SK-N-SH (cell line): ENCODE results near the gene FOSB. TPM values are rescaled to one million over a fixed set of nuclear protein-coding genes. Genes with fewer than 3 reads are reported as not detected.

Source experiments
- CTCF ChIA-PET: fragments of 300-600, 350-600 bp; formaldehyde crosslinking; extraction: SDS; loops from one replicate; lab custom pipeline; 2021; lab: Yijun Ruan, JAX
- POLR2A ChIA-PET: fragments of 350-600 bp; sonication (Branson Sonifier 250); formaldehyde crosslinking; extraction: SDS; loops from one replicate; lab custom pipeline; 2020; ENCODE audit warnings: antibody characterized with exemption, inconsistent platforms; lab: Yijun Ruan, JAX
- DNase-seq: peaks from one replicate; pipeline ENCODE4 v3.0.0; 2012
- H2AFZ ChIP-seq: fragments of 200-600 bp; sonication (generic); 2 replicates; pipeline ENCODE4 v1.8.1; 2016; ENCODE audit warnings: antibody characterized with exemption, mild to moderate bottlenecking, low read depth
- H3F3A ChIP-seq: fragments of 200-600 bp; sonication (generic); replicated peaks from 2 replicates; pipeline ENCODE3; 2016; ENCODE audit warnings: antibody characterized with exemption, mild to moderate bottlenecking; ENCODE audit not compliant: insufficient read depth
- H3K27ac ChIP-seq, 2 experiments: fragments of 200-500 bp in 1 of 2; fragments of 200-600 bp in 1 of 2; sonication (Bioruptor generic) in 1 of 2; sonication (generic), shearing (Covaris generic) in 1 of 2; 2 replicates each; pipeline versions ENCODE4 v1.5.1 to v1.6.1; 2014 to 2016; ENCODE audit warnings: low read depth in 2 of 2, inconsistent platforms in 1 of 2, low read length in 1 of 2, mild to moderate bottlenecking in 1 of 2, mixed read lengths in 1 of 2
- H3K27me3 ChIP-seq: fragments of 200-600 bp; sonication (generic), shearing (Covaris generic); 2 replicates; pipeline ENCODE4 v1.6.1; 2016; ENCODE audit warnings: mixed run types; ENCODE audit not compliant: insufficient read depth
- H3K36me3 ChIP-seq, 2 experiments: fragments of 200-500 bp in 1 of 2; fragments of 200-600 bp in 1 of 2; sonication (Bioruptor generic) in 1 of 2; sonication (generic) in 1 of 2; replicated peaks in 1 of 2; 2 replicates each; pipeline versions ENCODE3 to v1.5.1; 2014 to 2016; ENCODE audit warnings: low read length in 1 of 2, mild to moderate bottlenecking in 1 of 2; ENCODE audit not compliant: insufficient read depth in 2 of 2, control insufficient read depth in 1 of 2
- H3K4me1 ChIP-seq, 2 experiments: fragments of 200-500 bp in 1 of 2; fragments of 200-600 bp in 1 of 2; sonication (Bioruptor generic) in 1 of 2; sonication (generic), shearing (Covaris generic) in 1 of 2; 2 replicates each; pipeline versions ENCODE4 v1.5.1 to v1.6.1; 2014 to 2016; ENCODE audit warnings: low read depth in 1 of 2, low read length in 1 of 2, mixed run types in 1 of 2; ENCODE audit not compliant: insufficient read depth in 2 of 2, control insufficient read depth in 1 of 2
- H3K4me2 ChIP-seq: fragments of 200-600 bp; sonication (generic), shearing (Covaris generic); 2 replicates; pipeline ENCODE4 v1.6.1; 2017; ENCODE audit warnings: mixed run types
- H3K4me3 ChIP-seq, 2 experiments: fragments of 200-500 bp in 1 of 2; fragments of 200-600 bp in 1 of 2; sonication (Bioruptor generic) in 1 of 2; sonication (generic), shearing (Covaris generic) in 1 of 2; 2 replicates each; pipeline versions ENCODE4 v1.5.1 to v1.8.1; 2014 to 2016; ENCODE audit warnings: low read depth in 2 of 2, inconsistent platforms in 1 of 2, low read length in 1 of 2, mild to moderate bottlenecking in 1 of 2, mixed read lengths in 1 of 2, moderate library complexity in 1 of 2
- H3K79me2 ChIP-seq: fragments of 200-600 bp; sonication (generic); 2 replicates; pipeline ENCODE4 v1.8.1; 2017; ENCODE audit warnings: mild to moderate bottlenecking; ENCODE audit not compliant: insufficient read depth
- H3K9ac ChIP-seq: fragments of 200-600 bp; sonication (generic); 2 replicates; pipeline ENCODE4 v1.6.1; 2017; ENCODE audit warnings: mixed run types
- H3K9me2 ChIP-seq: fragments of 200-600 bp; sonication (generic); 2 replicates; pipeline ENCODE4 v1.6.1; 2017; ENCODE audit warnings: mixed run types
- H3K9me3 ChIP-seq: fragments of 200-600 bp; sonication (generic); 2 replicates; pipeline ENCODE4 v1.6.1; 2017; ENCODE audit warnings: mixed run types, mild to moderate bottlenecking, moderate library complexity
- H4K20me1 ChIP-seq: fragments of 200-600 bp; sonication (generic); 2 replicates; pipeline ENCODE4 v1.6.1; 2017; ENCODE audit warnings: mild to moderate bottlenecking, mixed run types; ENCODE audit not compliant: insufficient read depth
- ELF1 ChIP-seq: IDR thresholded peaks from 2 replicates; pipeline ENCODE4 v1.4.0; 2012
- EP300 ChIP-seq, 2 experiments: IDR thresholded peaks; 2 replicates each; pipeline versions ENCODE4 v1.4.0 to v1.6.1; 2012; ENCODE audit warnings: borderline replicate concordance in 1 of 2, low read depth in 1 of 2, low read length in 1 of 2
- EZH2phosphoT487 ChIP-seq: fragments of 200-600 bp; sonication (generic); IDR thresholded peaks from 2 replicates; pipeline ENCODE4 v1.6.1; 2017; ENCODE audit warnings: low read depth, mixed run types, mild to moderate bottlenecking, antibody characterized with exemption, moderate library complexity, borderline replicate concordance
- FOXJ3 ChIP-seq: sonication (generic); formaldehyde crosslinking; IDR thresholded peaks from 2 replicates; pipeline ENCODE4 v1.5.1; 2020; ENCODE audit warnings: mild to moderate bottlenecking, missing genetic modification reagents
- GATA2 ChIP-seq: sonication (generic); formaldehyde crosslinking; IDR thresholded peaks from 2 replicates; pipeline ENCODE4 v1.5.0; 2020; ENCODE audit warnings: mild to moderate bottlenecking, missing genetic modification reagents
- JUND ChIP-seq: IDR thresholded peaks from 2 replicates; pipeline ENCODE4 v1.4.0; 2012
- NRF1 ChIP-seq: IDR thresholded peaks from 2 replicates; pipeline ENCODE4 v1.6.1; 2012; ENCODE audit warnings: low read depth, mild to moderate bottlenecking, low read length
- RCOR1 ChIP-seq: fragments of 150-350 bp; IDR thresholded peaks from 2 replicates; pipeline ENCODE4 v1.6.1; 2017; ENCODE audit warnings: antibody characterized with exemption, low read length
- RXRA ChIP-seq: IDR thresholded peaks from 2 replicates; pipeline ENCODE4 v1.4.0; 2012; ENCODE audit warnings: low read depth, mild to moderate bottlenecking, borderline replicate concordance
- SIN3A ChIP-seq: IDR thresholded peaks from 2 replicates; pipeline ENCODE4 v1.6.1; 2012; ENCODE audit warnings: low read depth, mild to moderate bottlenecking, low read length, moderate library complexity, borderline replicate concordance
- SMC3 ChIP-seq: IDR thresholded peaks from 2 replicates; pipeline ENCODE4 v1.6.1; 2012; ENCODE audit warnings: low read depth, low read length, improper control_type of control experiment
- TAF1 ChIP-seq: IDR thresholded peaks from 2 replicates; pipeline ENCODE4 v1.6.1; 2012; ENCODE audit warnings: low read depth, mild to moderate bottlenecking, low read length, moderate library complexity, borderline replicate concordance
- YY1 ChIP-seq: IDR thresholded peaks from 2 replicates; pipeline ENCODE4 v1.4.0; 2012; ENCODE audit warnings: low read depth, mild to moderate bottlenecking
- WGBS: methylation state at CpG from one replicate; pipeline ENCODE4 v1.1.6; 2017; ENCODE audit warnings: low lambda C conversion rate; 5-methylcytosine and 5-hydroxymethylcytosine counted together
- polyA plus RNA-seq, 3 experiments: library from polyadenylated mRNA; depleted of rRNA; stranded (reverse); fragments of >200 nt; gene quantifications; 2 replicates each; pipeline ENCODE4 v1.2.3, GENCODE V29; 2012
- TF ChIP-seq, protein P1 (sequence below): fragments of 150-350 bp; IDR thresholded peaks from 2 replicates; pipeline ENCODE4 v1.6.1; 2016; ENCODE audit warnings: mild to moderate bottlenecking, low read depth, low read length
- TF ChIP-seq, protein P2 (sequence below): IDR thresholded peaks from 2 replicates; pipeline ENCODE4 v1.4.0; 2012; ENCODE audit warnings: low read depth, borderline replicate concordance
- TF ChIP-seq, protein P3 (sequence below): fragments of 150-350 bp; IDR thresholded peaks from 2 replicates; pipeline ENCODE4 v1.6.1; 2017; ENCODE audit warnings: antibody characterized with exemption, low read length, low read depth, borderline replicate concordance
- TF ChIP-seq, protein P4 (sequence below): IDR thresholded peaks from 2 replicates; pipeline ENCODE4 v1.6.1; 2012; ENCODE audit warnings: mild to moderate bottlenecking, low read depth, low read length, moderate library complexity
- TF ChIP-seq, protein P5 (sequence below): IDR thresholded peaks from 2 replicates; pipeline ENCODE4 v1.4.0; 2012; ENCODE audit warnings: low read depth, borderline replicate concordance

Gene FOSB
- polyA plus RNA-seq, 1 of the 3 experiments (the other 2 are of a cell fraction), result 78.2 TPM

DNA sequence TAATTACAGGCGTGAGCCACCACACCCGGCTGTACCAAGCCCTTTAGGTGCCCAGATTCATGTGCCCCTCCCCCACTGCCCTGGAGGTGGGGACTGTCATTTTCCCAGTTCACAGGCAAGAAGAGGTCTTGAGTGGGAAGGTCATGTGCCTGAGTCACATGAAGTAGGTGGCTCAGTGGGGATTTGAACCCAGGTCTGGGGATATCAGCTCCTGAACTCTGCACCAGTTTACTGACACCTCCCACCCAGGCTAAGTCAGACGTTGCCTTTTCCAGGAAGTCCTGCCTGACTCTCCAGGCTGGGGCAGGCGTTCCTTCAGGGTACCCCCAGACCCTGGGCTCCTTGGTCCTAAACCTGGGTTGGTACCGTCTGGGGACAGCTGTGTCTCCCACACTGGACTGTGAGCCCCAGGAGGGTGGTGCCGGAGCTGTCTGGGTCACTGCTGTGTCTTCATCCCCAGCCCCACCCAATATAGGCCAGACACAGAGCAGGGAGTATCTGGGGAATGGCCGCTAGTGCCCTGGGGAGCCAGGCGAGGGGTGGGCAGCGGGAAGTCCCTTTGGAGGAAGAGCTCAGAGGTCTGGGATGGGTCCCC, 48.1 kb downstream of the FOSB start:
- no peak overlapping the region for H3K27ac ChIP-seq
- peaks cover 0 to 5% of the 10 kb centered on the region in 2 experiments for H3K36me3 ChIP-seq
- 100% methylated on average over 2 of the region's 9 CpGs for WGBS
- no peak overlapping the region for H3K9ac ChIP-seq
- peaks cover 6% of the 10 kb centered on the region for H3F3A ChIP-seq
- CTCF ChIA-PET, result interaction anchor here (0.7 to 1.3 kb wide), 6 partner anchors 9 to 127 kb away, joined by 3 to 5 read pairs (median 4); no protein-coding TSS in a partner anchor
- POLR2A ChIA-PET, result no interaction called here
- peaks cover 79% of the 10 kb centered on the region for H3K79me2 ChIP-seq
- no peaks in the 10 kb centered on the region for H3K27me3 ChIP-seq
- TF ChIP-seq EP300 (IDR thresholded peaks at IDR 0.05; ENCODE audit: borderline replicate concordance in 1 of 2, low read depth in 1 of 2, low read length in 1 of 2) (no peak), SIN3A (no peak), YY1 (no peak), EZH2phosphoT487 (no peak), JUND (no peak), TAF1 (no peak), GATA2 (CRISPR knock-in tag) (no peak), ELF1 (no peak), FOXJ3 (CRISPR knock-in tag) (no peak), NRF1 (no peak), RCOR1 (no peak), SMC3 (no peak), RXRA (no peak)
- TF ChIP-seq, protein P1, sequence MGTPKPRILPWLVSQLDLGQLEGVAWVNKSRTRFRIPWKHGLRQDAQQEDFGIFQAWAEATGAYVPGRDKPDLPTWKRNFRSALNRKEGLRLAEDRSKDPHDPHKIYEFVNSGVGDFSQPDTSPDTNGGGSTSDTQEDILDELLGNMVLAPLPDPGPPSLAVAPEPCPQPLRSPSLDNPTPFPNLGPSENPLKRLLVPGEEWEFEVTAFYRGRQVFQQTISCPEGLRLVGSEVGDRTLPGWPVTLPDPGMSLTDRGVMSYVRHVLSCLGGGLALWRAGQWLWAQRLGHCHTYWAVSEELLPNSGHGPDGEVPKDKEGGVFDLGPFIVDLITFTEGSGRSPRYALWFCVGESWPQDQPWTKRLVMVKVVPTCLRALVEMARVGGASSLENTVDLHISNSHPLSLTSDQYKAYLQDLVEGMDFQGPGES, result no peak
- TF ChIP-seq, protein P2, sequence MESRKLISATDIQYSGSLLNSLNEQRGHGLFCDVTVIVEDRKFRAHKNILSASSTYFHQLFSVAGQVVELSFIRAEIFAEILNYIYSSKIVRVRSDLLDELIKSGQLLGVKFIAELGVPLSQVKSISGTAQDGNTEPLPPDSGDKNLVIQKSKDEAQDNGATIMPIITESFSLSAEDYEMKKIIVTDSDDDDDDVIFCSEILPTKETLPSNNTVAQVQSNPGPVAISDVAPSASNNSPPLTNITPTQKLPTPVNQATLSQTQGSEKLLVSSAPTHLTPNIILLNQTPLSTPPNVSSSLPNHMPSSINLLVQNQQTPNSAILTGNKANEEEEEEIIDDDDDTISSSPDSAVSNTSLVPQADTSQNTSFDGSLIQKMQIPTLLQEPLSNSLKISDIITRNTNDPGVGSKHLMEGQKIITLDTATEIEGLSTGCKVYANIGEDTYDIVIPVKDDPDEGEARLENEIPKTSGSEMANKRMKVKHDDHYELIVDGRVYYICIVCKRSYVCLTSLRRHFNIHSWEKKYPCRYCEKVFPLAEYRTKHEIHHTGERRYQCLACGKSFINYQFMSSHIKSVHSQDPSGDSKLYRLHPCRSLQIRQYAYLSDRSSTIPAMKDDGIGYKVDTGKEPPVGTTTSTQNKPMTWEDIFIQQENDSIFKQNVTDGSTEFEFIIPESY, result no peak
- TF ChIP-seq, protein P3, sequence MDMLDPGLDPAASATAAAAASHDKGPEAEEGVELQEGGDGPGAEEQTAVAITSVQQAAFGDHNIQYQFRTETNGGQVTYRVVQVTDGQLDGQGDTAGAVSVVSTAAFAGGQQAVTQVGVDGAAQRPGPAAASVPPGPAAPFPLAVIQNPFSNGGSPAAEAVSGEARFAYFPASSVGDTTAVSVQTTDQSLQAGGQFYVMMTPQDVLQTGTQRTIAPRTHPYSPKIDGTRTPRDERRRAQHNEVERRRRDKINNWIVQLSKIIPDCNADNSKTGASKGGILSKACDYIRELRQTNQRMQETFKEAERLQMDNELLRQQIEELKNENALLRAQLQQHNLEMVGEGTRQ, result no peak
- TF ChIP-seq, protein P4, sequence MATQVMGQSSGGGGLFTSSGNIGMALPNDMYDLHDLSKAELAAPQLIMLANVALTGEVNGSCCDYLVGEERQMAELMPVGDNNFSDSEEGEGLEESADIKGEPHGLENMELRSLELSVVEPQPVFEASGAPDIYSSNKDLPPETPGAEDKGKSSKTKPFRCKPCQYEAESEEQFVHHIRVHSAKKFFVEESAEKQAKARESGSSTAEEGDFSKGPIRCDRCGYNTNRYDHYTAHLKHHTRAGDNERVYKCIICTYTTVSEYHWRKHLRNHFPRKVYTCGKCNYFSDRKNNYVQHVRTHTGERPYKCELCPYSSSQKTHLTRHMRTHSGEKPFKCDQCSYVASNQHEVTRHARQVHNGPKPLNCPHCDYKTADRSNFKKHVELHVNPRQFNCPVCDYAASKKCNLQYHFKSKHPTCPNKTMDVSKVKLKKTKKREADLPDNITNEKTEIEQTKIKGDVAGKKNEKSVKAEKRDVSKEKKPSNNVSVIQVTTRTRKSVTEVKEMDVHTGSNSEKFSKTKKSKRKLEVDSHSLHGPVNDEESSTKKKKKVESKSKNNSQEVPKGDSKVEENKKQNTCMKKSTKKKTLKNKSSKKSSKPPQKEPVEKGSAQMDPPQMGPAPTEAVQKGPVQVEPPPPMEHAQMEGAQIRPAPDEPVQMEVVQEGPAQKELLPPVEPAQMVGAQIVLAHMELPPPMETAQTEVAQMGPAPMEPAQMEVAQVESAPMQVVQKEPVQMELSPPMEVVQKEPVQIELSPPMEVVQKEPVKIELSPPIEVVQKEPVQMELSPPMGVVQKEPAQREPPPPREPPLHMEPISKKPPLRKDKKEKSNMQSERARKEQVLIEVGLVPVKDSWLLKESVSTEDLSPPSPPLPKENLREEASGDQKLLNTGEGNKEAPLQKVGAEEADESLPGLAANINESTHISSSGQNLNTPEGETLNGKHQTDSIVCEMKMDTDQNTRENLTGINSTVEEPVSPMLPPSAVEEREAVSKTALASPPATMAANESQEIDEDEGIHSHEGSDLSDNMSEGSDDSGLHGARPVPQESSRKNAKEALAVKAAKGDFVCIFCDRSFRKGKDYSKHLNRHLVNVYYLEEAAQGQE, result no peak
- TF ChIP-seq, protein P5, sequence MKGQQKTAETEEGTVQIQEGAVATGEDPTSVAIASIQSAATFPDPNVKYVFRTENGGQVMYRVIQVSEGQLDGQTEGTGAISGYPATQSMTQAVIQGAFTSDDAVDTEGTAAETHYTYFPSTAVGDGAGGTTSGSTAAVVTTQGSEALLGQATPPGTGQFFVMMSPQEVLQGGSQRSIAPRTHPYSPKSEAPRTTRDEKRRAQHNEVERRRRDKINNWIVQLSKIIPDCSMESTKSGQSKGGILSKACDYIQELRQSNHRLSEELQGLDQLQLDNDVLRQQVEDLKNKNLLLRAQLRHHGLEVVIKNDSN, result no peak
- H3K9me3 ChIP-seq, result no peaks in the 10 kb centered on the region
- no peak overlapping the region for H2AFZ ChIP-seq
- H3K9me2 ChIP-seq, result no peaks in the 10 kb centered on the region
- H4K20me1 ChIP-seq, result peaks cover 65% of the 10 kb centered on the region
- no peak overlapping the region for H3K4me3 ChIP-seq
- no peak for DNase-seq
- H3K4me2 ChIP-seq, result no peak overlapping the region
- H3K4me1 ChIP-seq, result no peaks in the 10 kb centered on the region
